Brain microvascular endothelial cell (primary cell): ENCODE results near the gene POU6F1.
"Not testable (repeated sequence)": the region's sequence is repeated elsewhere in the genome, so short reads cannot be mapped to it uniquely, and the experiment has no call there.

Experiments
- DNase-seq: peaks from one replicate; pipeline ENCODE4 v3.0.0-alpha.2; 2020
- H3K27ac ChIP-seq: fragments of 250-450 bp; sonication (Bioruptor Pico); 2 replicates; pipeline ENCODE4 v1.5.1; 2020; ENCODE audit warnings: mild to moderate bottlenecking, moderate library complexity
- H3K27me3 ChIP-seq: fragments of 250-450 bp; sonication (Bioruptor Pico); replicated peaks from 2 replicates; pipeline ENCODE4 v1.5.1; 2020; ENCODE audit warnings: mild to moderate bottlenecking
- H3K36me3 ChIP-seq: fragments of 250-450 bp; sonication (Bioruptor Pico); replicated peaks from 2 replicates; pipeline ENCODE4 v1.5.1; 2020; ENCODE audit warnings: mild to moderate bottlenecking
- H3K4me3 ChIP-seq: 2 replicates; pipeline ENCODE4 v1.5.1; 2011; ENCODE audit warnings: low read depth, mild to moderate bottlenecking, control low read depth, low read length, moderate library complexity
- CTCF ChIP-seq: IDR thresholded peaks from 2 replicates; pipeline ENCODE4 v1.5.1; 2011; ENCODE audit warnings: low read depth, mild to moderate bottlenecking, moderate library complexity, low read length, control low read depth, inconsistent platforms; ENCODE audit errors: missing control alignments
- in situ Hi-C: cut with HindIII; loops from 2 replicates; pipeline ENCODE4 v1.10.0; 2017; ENCODE audit warnings: low sequenced_read_pairs, low pct_ligation_motif_present

POU6F1 gene

DNA sequence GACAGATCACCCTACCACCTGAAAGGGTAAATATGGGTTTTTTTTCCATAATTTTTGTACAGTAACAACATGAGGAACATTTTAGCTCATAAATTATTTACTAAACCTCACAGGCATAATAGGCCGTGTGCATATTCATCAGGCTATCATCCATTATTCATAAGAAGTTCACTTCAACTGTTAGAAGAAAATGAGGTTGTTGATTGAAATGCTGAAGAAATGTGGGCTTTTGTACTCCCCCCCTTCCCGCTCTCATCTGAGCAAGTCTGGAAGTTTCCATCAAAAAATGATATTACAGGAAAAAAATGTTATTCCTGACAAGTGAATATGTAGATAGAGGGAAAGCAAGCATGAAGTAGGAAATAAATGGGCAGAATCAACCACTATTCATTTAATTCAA lies 7.9 kb upstream of the POU6F1 start:
- in situ Hi-C loops = no loop called here
- Histone ChIP-seq H3K27ac (no peak overlapping the region), H3K27me3 (no peaks in the 10 kb centered on the region), H3K36me3 (no peaks in the 10 kb centered on the region), H3K4me3 (no peak overlapping the region)
- TF ChIP-seq CTCF = no peak
- no peak for DNase-seq

DNA sequence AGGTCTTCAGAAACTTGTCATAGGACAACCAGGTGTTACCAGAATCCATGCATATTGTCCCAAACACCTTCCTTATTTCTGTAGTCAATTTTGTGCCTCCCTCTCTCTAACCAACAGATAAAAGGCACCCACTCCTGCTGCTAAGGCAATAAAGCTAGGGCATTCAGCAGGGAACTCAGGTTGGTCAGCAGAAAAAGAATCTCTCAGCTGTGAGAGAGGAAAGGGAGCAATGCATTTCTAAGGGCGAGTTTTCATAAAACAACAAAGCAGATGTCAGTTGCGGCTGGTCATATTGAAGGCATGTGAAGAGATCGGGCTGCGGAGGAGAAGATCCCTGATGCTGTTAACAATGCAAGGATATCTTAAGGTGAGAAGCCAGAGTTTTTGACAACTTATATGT lies 7.4 kb upstream of the POU6F1 start:
- Histone ChIP-seq H3K4me3 (no peak overlapping the region), H3K27me3 (no peaks in the 10 kb centered on the region), H3K36me3 (no peaks in the 10 kb centered on the region), H3K27ac (no peak overlapping the region)
- DNase-seq = no peak
- no peak for TF ChIP-seq CTCF
- in situ Hi-C loops = no loop called here

DNA sequence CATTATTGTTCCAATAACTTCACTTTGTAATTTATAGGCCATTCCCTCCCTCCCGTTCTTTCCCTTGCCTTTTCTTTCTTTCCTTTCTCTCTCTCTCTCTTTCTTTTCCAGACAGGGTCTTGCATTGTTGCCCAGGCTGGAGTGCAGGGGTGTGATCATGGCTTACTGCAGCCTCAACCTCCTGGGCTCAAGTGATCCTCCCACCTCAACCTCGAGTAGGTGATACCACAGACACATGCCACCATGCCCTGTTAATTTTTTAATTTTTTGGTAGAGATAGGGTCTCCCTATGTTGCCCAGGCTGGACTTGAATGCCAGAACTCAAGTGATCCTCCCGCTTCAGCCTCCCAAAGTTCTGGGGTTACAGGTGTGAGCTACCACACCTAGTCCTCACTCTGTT lies 6.8 kb upstream of the POU6F1 start:
- H3K4me3 ChIP-seq = no peak overlapping the region
- in situ Hi-C loops = no loop called here
- H3K27me3 ChIP-seq = no peaks in the 10 kb centered on the region
- no peak for DNase-seq
- no peaks in the 10 kb centered on the region for H3K36me3 ChIP-seq
- TF ChIP-seq CTCF = no peak
- H3K27ac ChIP-seq = no peak overlapping the region

GRCh38 chr12:51222461-51222860 lies 4.6 kb upstream of the POU6F1 start:
- no peak for DNase-seq
- Histone ChIP-seq H3K27me3 (no peaks in the 10 kb centered on the region), H3K36me3 (no peaks in the 10 kb centered on the region), H3K27ac (no peak overlapping the region), H3K4me3 (no peak overlapping the region)
- no peak for TF ChIP-seq CTCF
- in situ Hi-C loops = no loop called here

- in situ Hi-C loops, H3K27me3 ChIP-seq, H3K4me3 ChIP-seq, DNase-seq, H3K36me3 ChIP-seq, H3K27ac ChIP-seq: not testable (repeated sequence)
These were observed 2.0 kb upstream of the POU6F1 start for GRCh38 chr12:51219857-51220256.

DNA sequence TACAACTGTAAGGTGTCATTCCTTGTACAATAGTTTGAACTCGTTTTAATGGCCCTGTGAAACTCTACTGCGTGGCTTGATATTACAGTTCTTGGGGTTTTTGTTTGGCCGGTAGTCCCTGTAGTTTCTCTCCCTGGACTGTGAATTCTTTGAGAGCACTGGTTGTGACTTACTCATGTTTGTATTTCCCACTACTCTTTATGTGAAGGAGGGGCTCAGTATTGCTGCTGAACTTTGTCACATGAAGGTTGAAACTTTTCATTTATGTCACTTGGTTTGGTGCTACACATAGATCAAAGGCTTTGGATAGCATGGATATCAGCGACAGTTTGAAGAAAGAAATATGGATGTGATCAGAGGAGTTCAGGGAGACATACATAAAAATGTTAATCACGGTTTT lies 1.5 kb upstream of the POU6F1 start:
- H3K27ac ChIP-seq = no peak overlapping the region
- H3K4me3 ChIP-seq = no peak overlapping the region
- H3K27me3 ChIP-seq = no peaks in the 10 kb centered on the region
- in situ Hi-C loops = no loop called here
- no peak for DNase-seq
- no peaks in the 10 kb centered on the region for H3K36me3 ChIP-seq
- no peak for TF ChIP-seq CTCF
